GM18519 (cell line): Measurements from ENCODE around the gene STAMBPL1.
"Not testable (repeated sequence)": the region's sequence is repeated elsewhere in the genome, so short reads cannot be mapped to it uniquely, and the experiment has no call there.

Source experiments
- ATAC-seq: cut with Tn5 transposase; IDR thresholded peaks from one replicate; pipeline ENCODE4 v1.9.1; 2021; ENCODE audit warnings: mild to moderate bottlenecking, moderate library complexity; ENCODE audit not compliant: unreplicated experiment, low FRiP score

STAMBPL1 gene

DNA sequence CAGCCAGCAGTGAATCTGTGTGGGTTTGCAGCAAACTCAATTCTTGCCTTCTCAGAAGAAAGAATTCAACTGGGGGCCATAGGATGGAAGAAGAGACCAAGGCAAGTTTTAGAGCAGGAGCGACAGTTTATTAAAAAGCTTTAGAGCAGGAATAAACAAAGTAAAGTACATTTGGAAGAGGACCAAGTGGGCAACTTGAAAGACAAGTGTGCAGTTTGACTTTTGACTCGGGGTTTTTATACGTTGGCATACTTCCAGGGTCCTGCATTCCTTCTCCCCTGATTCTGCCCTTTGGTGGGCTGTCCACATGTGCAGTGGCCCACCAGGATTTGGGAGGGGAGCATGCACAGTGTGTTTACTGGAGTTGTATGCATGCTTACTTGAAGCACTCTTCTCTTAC, 25.4 kb upstream of the STAMBPL1 start:
- ATAC-seq = no peak

DNA sequence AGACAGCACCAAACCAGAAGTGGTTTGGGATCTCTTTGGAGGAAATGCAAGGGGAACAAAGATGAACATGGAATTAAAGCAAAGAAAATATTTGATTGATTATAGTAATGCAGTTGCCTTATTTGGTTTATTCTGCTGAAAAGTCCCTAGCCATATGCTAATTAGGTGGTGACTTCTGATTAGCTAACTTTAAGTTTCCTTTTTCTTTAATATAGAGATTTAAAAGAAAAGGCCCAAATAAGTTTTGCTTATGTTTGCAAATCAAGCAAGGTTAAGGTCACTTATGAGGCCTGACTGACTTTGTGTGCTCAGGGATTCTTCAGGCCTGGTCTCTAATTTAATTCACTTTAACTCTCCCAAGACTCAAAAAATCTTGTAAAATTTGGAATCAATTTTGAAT, 22.2 kb upstream of the STAMBPL1 start:
- no peak for ATAC-seq

DNA sequence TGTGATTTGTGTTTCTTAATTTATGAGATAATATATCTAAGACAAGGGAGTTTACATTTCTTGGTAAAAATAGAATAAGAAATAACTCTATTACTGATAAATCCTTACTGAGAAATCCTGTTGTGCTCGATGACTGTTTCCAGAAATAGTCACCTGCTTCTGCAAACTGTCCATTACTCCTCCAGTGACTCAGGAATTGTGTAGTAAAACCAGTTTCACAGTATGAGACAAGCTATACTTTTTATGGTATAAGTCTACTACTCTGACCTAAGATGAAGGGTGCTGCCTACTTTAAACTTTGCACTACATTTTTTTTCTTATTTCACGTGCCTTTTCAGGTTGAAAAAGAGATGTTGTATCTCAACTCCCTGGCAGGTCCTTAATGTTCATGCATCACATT, 21.6 kb upstream of the STAMBPL1 start:
- ATAC-seq = no peak

DNA sequence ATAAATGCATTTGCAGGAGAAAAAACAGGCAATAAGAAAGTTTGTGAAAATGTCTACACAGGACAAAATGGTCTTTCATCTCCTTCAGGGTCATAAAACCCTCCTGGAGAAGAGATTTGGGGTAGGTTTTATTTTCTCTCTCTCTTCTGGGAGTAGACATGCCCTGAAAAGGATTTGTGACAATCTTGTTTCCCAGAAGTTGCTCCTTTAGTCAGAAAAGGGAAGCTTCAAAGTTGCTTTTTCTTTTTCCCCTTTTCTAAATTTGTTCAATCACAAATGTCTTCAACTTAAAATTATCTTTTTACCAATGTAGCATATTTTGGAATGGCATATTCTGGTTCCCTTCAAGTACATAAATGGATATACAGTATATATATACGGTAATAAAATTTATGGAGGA, 19.0 kb upstream of the STAMBPL1 start:
- no peak for ATAC-seq

DNA sequence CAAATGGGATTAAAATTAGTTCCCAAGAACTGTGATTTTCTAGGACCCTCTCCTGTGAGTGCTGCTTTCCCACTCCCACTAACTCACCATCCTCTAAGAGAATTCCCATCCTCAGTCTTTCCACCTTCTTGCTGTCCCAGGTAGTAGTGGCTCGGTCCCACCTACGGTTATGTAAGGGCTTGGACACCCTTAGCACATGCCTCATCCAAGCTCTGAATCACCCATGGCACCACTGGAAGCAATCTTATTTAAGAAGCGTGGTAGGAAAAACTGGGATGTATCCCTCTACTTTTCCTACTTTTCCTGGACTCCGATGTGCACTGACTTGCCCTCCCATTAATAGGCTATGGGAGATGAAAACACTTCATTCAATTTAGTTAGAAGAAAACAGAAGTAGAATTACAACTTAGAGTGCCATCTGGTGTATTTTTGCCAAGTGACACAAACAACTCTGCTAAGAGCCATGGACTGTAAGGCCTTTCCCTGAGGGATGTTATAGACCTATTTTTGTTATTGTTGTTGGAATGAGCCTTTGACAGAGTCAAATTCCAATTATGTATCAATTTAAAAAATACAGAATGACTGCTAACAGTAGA, 14.7 kb upstream of the STAMBPL1 start:
- ATAC-seq = no peak

DNA sequence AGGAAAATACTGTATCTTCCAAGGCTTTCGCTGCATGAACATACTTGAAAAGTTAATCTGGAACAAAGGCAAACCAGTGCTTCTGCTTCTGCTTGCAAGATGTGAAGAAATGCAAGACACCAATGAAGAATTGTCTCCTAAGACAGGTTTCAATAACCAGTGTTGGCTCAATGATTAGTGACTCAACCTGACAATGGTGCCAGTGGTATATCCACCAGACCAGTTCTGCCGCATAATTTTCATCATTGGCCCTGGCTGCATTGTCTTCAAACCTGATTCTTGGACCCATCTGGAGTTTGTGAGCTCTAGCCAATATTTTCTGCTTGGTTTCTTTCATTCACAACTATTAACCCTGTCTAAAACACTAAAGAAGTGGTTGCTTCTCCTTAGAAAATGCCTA, 13.6 kb upstream of the STAMBPL1 start:
- ATAC-seq = no peak

DNA sequence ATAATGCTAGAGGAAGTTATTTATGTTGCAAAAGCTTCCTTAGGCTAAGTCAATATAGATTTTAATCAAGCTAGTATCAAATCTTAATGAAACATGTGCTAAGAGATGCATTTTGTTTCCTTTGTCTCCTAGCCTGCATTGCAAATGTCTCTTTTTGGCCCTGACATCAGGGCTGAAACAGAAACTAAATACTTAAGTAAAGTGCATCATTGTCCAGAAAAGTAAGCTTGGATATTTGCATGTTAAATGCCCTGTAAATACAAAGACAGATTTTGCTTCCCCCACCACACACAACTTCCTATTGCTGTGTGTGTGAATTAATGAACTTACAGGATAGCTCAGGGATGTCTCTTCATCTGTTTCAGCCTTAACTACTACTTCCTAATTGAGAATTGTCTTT, 10.0 kb upstream of the STAMBPL1 start:
- no peak for ATAC-seq

DNA sequence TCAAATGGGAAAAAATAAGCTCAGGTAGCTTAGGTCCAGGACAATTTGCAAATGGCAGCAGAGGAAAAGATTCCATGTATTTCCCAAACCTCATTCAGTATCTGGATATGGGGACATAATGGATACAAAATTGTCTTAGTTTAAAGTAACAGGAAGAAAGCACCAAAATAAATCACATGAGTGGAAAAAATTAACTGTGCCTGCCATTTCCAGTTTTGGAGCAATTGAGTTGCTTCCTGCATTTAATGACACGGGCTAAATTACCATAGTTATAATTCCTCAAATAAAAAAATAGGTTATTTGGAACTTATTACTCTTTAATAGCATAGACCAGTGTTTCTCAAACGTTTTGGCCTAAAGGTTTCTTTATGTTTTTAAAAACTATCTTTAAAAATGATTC, 6.3 kb upstream of the STAMBPL1 start:
- ATAC-seq = no peak

DNA sequence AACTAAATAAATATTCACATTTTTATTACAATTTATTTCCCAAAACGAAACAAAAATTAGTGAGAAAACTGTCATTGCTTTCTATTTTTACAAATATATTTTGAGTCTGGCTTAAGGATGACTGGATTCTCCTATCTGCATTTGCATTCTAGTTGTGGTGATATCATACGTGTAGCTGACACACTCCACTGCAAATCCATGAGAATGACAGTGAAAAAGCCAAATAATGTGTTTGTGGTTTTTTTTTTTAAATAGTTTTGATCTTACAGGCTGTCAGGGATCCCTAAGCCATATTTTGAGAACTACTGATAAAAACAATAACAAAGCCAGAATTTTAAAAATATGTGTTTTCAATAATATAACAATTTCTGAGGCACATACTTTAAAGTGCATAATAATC, 5.8 kb upstream of the STAMBPL1 start:
- no peak for ATAC-seq

DNA sequence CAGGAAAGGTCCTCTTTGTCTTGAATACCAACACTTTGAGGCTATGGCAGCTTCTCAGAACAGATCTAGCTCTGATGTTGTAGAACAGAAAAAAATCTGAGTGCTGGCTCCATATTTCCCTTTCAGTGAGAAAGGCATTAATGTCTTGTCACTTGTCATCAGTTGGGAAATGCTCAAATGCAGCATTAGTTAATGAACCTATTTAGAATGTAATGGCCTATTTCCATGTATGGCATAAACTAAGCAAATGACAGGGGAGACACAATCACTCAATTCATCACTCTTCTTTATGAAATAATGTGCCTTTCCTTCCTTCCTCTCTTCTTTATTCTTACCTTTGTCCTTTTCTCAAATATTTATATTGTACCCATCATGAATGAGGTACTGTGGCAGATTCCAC, 5.0 kb upstream of the STAMBPL1 start:
- no peak for ATAC-seq

DNA sequence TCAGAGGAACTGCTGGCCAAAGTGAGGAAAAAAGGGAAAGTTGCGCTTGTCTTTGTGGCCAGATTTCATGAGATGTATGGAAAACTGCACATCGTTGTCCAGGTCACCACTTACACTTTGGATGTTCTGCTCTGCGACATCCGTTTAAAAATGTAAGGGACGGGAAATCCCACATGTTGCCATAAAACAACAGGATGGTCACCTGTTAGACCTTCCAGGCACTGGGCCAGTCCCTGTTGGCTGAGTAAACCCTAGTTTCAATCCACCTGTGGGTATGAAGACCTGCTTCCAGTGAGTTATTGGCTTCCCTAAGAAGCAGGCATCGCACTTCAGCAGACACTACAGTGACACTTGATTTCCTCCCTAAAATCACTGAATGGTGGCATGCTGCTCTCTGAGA, 2.7 kb upstream of the STAMBPL1 start:
- ATAC-seq = no peak

DNA sequence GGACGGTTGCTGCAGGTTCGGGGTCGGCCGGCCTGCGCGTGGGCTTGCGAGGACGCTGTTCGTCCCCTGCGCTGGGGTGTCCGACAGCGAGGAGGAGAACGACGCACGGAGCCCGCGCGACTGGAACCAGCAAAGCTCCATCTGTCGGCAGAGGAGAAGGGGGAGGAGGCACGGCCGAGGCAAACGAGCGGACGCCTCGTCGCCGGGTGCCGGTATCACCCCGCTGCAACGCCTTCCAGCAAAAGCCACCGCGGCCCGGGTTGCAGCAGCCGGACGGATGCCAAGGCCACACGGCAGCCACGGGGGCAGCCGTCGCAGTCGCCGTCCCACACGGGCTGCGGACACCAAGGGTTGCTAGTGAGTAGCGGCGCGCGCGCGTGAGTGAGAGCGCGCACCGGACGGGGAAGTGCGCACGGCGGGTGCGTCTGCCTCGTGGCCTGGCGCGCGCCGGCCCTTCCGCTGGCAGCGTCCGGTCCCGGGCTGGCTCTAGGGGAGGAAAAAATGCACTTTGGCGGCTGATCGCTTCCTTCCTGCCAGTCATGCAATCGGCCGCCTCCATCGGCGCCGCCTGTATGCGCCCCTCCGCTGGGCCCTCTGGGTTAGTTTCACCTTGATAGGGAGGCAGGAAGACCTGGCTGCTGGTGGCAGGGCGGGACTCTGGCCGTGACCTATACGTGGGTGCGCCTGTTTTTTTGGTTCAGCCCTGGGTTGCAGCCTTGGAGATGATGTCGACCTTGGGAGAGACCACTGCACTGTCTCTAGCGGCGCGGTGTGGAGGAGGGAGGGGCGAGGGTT, 434 bp downstream of the STAMBPL1 start:
- peak; percentile 51 for ATAC-seq

DNA sequence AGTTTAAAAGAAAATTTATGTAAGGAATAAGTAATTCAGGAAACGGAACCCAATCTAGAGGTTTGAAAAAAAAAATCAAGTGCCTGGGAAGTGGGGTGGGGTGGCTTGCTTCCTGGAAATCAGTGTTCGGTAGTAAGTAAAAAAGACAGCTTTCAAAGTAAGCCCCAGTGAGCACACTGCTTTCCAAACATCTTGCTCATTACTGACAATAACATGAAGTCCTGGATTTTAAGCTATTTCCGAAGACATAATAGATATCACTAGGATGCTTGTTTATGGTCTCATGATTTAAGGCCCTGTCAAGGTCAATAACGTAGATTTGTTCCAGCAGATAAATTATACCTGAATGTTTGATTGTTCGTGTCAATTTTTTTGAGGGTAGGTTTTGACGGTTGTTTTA, 1.3 kb downstream of the STAMBPL1 start:
- no peak for ATAC-seq

DNA sequence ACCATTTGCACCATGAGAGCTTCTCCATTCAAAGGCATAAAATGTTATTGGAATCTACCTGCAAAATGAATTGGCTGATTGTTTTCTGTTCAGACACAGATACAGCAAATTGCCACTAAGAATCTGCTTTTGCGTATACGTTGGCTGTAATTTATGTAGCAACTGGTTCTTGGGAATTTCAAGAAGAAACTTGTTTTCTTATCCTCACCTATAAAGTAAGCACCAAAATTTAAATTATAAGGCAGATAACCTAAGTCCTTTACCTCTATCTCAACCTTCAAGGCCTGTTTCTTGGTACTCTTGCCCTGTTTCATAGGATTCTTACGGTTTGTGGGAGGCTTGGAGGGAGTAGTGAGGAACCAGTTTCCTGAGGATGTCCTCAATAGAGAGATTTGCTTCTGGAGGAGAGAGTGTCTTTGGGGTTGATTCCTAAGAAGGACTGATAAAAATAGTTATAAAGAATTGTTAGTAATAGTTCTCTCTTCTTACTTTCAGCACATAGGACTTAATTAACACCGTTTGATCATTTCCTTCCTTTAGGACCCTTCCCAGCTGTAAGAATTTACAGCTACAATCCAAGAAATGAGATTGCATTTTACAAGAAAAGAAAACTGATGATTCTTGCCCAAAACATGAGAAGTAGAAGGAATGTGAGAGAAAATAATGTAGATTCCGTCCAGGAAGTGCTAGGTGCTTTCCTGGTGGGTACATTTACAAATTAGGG, 2.0 kb downstream of the STAMBPL1 start:
- no peak for ATAC-seq

DNA sequence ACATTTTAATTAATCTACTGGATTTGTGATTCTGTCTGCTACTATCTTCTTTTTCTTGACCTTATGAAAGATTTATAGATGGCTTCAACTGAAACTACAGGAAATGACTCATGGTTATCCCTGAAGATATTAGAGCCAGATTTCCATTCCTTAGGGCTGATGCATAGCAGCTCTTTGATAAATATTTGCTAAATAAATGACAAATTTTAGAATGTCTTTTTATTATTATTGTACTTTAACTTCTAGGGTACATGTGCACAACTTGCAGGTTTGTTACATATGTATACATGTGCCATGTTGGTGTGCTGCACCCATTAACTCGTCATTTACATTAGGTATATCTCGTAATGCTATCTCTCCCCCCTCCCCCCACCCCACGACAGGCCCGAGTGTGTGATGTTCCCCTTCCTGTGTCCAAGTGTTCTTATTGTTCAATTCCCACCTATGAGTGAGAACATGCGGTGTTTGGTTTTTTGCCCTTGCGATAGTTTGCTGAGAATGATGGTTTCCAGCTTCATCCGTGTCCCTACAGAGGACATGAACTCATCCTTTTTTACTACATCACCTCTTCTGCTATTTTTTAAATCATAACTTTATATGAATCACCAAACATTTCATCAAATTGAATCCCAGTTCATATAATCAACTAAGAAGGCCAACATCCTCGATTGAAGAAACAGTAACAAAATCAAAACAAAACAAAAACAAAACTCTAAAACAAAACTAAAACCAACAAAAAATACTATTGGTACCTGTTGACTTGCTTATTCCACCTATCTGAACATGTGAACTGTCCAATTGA, 2.8 kb downstream of the STAMBPL1 start:
- not testable (repeated sequence) for ATAC-seq

DNA sequence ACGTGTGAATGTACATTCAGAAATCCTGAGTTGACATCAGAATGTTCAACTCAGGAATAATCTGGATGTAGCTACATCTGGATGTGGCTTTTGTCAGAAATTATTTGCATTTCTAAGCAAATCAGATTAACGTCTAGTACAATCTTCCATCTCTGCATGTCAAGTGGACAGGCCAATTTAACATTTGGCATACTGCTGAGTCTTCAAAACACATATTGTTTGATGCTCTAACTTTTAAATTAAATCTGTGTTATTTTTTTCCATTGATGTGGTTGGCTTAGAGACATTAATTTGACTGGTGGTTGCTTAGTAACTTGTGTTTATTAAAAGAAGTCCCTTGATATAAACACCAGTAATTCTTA, 3.4 kb downstream of the STAMBPL1 start:
- ATAC-seq = no peak

DNA sequence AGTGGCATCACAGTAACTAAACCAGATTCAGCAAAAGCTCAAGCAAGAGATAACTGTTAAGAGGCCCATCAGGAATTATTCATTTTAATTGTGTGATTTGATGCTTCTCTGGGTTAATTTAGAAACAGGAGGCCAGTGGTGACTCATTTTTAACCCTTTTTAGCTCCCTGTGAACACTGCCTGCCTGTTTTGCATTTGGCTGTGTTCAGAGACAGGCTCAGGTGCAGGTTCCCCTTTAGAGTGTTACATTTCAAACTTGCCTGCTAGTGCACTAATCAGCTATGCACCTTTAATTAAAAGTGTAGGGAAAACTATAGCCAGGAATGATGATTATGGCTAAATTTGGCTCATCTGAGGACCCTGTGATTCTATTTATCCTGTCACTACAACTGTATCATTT, 6.5 kb downstream of the STAMBPL1 start:
- peak; percentile 51 for ATAC-seq

DNA sequence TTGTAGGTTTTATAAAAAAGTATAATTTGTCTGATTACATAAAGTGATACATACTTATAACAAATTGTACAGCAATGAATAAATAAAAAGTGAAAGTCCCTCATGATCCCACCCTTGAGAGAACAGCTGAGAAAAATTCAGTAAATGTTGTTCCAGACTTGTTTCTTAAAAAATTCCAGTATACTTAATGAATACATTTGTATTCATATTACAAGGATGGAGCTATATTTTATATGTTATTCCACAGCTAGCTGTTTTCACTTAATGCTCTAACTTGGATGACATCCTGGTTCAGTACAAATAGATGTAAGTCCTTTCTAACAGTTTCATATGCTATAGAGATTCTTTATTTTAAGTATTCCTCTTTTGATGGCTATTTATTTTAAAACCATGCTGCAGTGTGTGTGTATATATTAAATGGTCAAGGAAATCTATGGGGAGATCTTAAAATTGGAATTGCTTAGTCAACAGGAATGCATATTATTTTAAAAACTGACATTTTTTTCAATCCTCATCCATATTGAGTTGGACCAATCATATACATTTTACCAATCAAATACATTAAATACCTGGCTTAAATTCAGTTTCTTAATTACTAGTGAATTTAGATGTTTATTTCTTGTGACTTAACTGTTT, 8.9 kb downstream of the STAMBPL1 start:
- no peak for ATAC-seq

DNA sequence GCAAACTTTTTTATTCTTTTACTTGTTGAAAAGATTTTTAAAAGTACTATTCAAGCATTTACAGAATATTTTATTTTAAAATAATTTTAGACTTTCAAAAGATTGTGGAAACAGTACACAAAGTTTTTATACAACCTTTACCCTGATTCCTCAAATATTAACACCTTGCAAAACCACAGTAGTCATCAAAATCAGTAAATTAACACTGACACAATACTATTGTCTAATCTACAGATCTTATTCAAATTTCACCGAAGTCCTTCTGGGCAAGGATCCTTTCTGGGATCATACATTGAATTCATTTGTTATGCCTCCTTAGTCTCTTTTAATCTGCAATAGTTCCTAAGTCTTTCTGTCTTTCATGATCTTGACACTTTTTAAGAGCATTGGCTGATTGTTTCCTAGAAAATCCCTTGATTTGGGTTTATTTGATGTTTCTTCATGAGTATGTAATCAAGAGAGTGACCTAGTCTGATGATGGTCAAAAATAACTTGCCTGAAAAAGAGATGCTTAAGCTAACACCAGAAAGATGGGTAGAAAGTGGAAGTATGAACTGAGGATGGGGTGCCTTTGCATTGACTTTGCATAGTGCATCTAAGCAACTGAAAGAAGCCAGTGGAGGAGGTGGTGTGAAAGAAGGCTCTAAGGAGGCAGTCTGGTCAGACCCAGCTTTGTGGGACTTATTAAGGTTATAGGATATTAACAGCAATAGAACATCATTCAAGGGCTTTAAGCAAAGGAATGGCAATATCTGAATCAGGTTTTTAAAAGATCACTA, 9.7 kb downstream of the STAMBPL1 start:
- peak; percentile 37 for ATAC-seq
